HCT116 (cell line): ENCODE data around the gene COL23A1.

Experiments used
- POLR2A ChIP-seq: IDR thresholded peaks from 2 replicates; pipeline ENCODE4 v1.7.0; 2011; ENCODE audit warnings: borderline replicate concordance; ENCODE audit not compliant: insufficient read depth, insufficient read length; ENCODE audit errors: extremely low read depth
- TF ChIP-seq, protein P1 (sequence below), 3 experiments: fragments of 200-600 bp in 1 of 3; sonication (generic) in 1 of 3; IDR thresholded peaks in 2 of 3; conservative IDR thresholded peaks in 1 of 3; 2 replicates each; pipeline ENCODE4 v1.5.1; 2012 to 2017; ENCODE audit warnings: low read depth in 2 of 3, low read length in 2 of 3, antibody characterized with exemption in 1 of 3, borderline replicate concordance in 1 of 3, control low read depth in 1 of 3, mild to moderate bottlenecking in 1 of 3, mixed read lengths in 1 of 3, mixed run types in 1 of 3, moderate library complexity in 1 of 3; ENCODE audit not compliant: insufficient read depth in 1 of 3
- TF ChIP-seq, protein P2 (sequence below): IDR thresholded peaks from 2 replicates; pipeline ENCODE4 v1.6.1; 2012

DNA sequence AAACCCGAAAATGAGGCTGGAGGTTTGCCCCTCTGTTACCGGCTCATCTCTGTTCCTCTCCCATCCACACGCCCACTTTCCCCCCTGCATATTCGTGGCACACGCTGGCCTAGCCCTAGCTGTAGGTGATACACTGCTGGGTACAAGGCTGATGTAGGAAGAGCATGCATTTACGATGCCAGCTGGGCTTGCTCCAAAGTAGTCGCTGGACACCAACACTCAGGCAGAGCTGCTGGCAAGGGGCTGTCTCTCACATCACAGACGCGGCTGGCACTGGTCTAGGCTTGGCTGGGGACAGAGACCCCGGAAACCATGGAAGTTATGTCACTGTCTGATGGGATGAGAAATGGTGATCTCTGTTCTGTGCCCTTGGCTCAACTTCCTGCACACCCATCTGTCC lies 347.8 kb downstream of the COL23A1 start:
- TF ChIP-seq POLR2A, result no peak
- TF ChIP-seq, protein P1, sequence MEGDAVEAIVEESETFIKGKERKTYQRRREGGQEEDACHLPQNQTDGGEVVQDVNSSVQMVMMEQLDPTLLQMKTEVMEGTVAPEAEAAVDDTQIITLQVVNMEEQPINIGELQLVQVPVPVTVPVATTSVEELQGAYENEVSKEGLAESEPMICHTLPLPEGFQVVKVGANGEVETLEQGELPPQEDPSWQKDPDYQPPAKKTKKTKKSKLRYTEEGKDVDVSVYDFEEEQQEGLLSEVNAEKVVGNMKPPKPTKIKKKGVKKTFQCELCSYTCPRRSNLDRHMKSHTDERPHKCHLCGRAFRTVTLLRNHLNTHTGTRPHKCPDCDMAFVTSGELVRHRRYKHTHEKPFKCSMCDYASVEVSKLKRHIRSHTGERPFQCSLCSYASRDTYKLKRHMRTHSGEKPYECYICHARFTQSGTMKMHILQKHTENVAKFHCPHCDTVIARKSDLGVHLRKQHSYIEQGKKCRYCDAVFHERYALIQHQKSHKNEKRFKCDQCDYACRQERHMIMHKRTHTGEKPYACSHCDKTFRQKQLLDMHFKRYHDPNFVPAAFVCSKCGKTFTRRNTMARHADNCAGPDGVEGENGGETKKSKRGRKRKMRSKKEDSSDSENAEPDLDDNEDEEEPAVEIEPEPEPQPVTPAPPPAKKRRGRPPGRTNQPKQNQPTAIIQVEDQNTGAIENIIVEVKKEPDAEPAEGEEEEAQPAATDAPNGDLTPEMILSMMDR (IDR thresholded peaks at IDR 0.05 in 2 of 3, conservative IDR thresholded peaks at IDR 0.05 in 1 of 3; ENCODE audit: borderline replicate concordance in 1 of 3, insufficient read depth in 1 of 3, low read depth in 2 of 3, low read length in 2 of 3), result no peak
- TF ChIP-seq, protein P2, sequence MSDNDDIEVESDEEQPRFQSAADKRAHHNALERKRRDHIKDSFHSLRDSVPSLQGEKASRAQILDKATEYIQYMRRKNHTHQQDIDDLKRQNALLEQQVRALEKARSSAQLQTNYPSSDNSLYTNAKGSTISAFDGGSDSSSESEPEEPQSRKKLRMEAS, result no peak
